Astrocyte (in vitro differentiated cells and primary cell): Measurements from ENCODE around the gene ZNF618. TPM values are rescaled to one million over a fixed set of nuclear protein-coding genes. Genes with fewer than 3 reads are reported as not detected.
A peak's percentile ranks its signal among the peaks of the same experiment; 100 is the strongest.

Experiments used
- DNase-seq: peaks from one replicate; pipeline ENCODE4 v3.0.0-alpha.2; 2010; ENCODE audit warnings: low read depth
- FAIRE-seq: peaks from 2 replicates; lab custom pipeline; 2011; peaks lifted over from hg19 to GRCh38; lab: Jason Lieb, UNC
- H2AFZ ChIP-seq: 2 replicates; pipeline ENCODE4 v1.6.0; 2012; ENCODE audit warnings: low read depth, low read length, inconsistent platforms
- H3K27ac ChIP-seq: 2 replicates; pipeline ENCODE4 v1.5.1; 2011; ENCODE audit warnings: low read depth, low read length, inconsistent platforms
- H3K27me3 ChIP-seq: 2 replicates; pipeline ENCODE4 v1.6.0; 2011; ENCODE audit warnings: low read length, inconsistent platforms; ENCODE audit not compliant: insufficient read depth
- H3K36me3 ChIP-seq: 2 replicates; pipeline ENCODE4 v1.5.1; 2011; ENCODE audit warnings: low read length, inconsistent platforms; ENCODE audit not compliant: insufficient read depth
- H3K4me1 ChIP-seq: 2 replicates; pipeline ENCODE4 v1.5.1; 2011; ENCODE audit warnings: low read length, inconsistent platforms; ENCODE audit not compliant: insufficient read depth
- H3K4me2 ChIP-seq: 2 replicates; pipeline ENCODE4 v1.6.0; 2012; ENCODE audit warnings: low read length, inconsistent platforms
- H3K4me3 ChIP-seq: 2 replicates; pipeline ENCODE4 v1.5.1; 2011; ENCODE audit warnings: low read depth, mild to moderate bottlenecking, low read length, inconsistent platforms; ENCODE audit not compliant: insufficient read depth
- H3K79me2 ChIP-seq: 2 replicates; pipeline ENCODE4 v1.6.0; 2012; ENCODE audit warnings: mild to moderate bottlenecking, low read length, inconsistent platforms; ENCODE audit not compliant: insufficient read depth
- H3K9ac ChIP-seq: 2 replicates; pipeline ENCODE4 v1.6.0; 2012; ENCODE audit warnings: mild to moderate bottlenecking, low read length, inconsistent platforms
- H3K9me3 ChIP-seq: 2 replicates; pipeline ENCODE4 v1.5.1; 2012; ENCODE audit warnings: low read depth, mild to moderate bottlenecking, low read length, inconsistent platforms; ENCODE audit not compliant: insufficient read depth
- H4K20me1 ChIP-seq: 2 replicates; pipeline ENCODE4 v1.6.0; 2012; ENCODE audit warnings: low read length, inconsistent platforms; ENCODE audit not compliant: insufficient read depth
- H3K27ac Mint-ChIP-seq: one replicate; pipeline ENCODE4 v1.8.0; 2021; ENCODE audit warnings: mild to moderate bottlenecking, mixed read lengths; ENCODE audit not compliant: unreplicated experiment
- H3K27me3 Mint-ChIP-seq: one replicate; pipeline ENCODE4 v1.8.0; 2021; ENCODE audit warnings: low read depth, mixed read lengths; ENCODE audit not compliant: unreplicated experiment
- H3K36me3 Mint-ChIP-seq: one replicate; pipeline ENCODE4 v1.8.0; 2021; ENCODE audit warnings: low read depth, mixed read lengths; ENCODE audit not compliant: unreplicated experiment
- H3K4me1 Mint-ChIP-seq: one replicate; pipeline ENCODE4 v1.8.0; 2021; ENCODE audit warnings: low read depth, mixed read lengths; ENCODE audit not compliant: unreplicated experiment
- H3K4me3 Mint-ChIP-seq: one replicate; pipeline ENCODE4 v1.8.0; 2021; ENCODE audit warnings: mild to moderate bottlenecking, moderate library complexity, mixed read lengths; ENCODE audit not compliant: unreplicated experiment
- H3K9me3 Mint-ChIP-seq: one replicate; pipeline ENCODE4 v1.8.0; 2021; ENCODE audit warnings: mild to moderate bottlenecking, mixed read lengths; ENCODE audit not compliant: unreplicated experiment
- EZH2 ChIP-seq: IDR thresholded peaks from 2 replicates; pipeline ENCODE4 v1.6.1; 2012; ENCODE audit warnings: mild to moderate bottlenecking, low read length, inconsistent platforms; ENCODE audit not compliant: insufficient read depth
- total RNA-seq: library from RNA; stranded (reverse); gene quantifications from 2 replicates; pipeline ENCODE4 v1.2.1, GENCODE V29; 2021
- TF ChIP-seq, protein P1 (sequence below): IDR thresholded peaks from 2 replicates; pipeline ENCODE4 v1.5.1; 2011; ENCODE audit warnings: low read depth, mild to moderate bottlenecking, inconsistent platforms, low read length, moderate library complexity; ENCODE audit not compliant: insufficient read depth

The ZNF618 gene
- total RNA-seq, 1 donor from 2014 or later, result 30.1 TPM

DNA sequence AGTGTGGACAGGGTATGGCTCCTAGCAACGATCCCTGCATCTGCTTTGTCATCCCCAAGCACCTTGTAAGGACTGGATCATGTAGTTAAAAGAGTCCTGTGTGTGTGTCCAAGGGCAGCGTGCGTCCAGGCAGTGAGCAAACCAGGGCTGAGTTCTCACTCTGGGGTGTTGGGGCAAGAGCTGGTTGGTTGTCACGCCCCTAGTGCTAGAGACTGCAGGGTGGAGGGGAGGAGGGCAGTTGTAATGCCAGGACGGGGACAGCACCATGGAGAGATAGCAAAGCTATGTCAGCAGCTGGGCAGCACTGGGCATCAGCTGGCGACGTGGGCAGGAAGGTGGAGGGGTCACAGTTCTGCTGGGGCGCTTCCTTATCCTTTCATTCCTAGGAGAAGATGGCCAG is 100.8 kb downstream of the ZNF618 start:
- DNase-seq (no peak), FAIRE-seq (no peak)
- Histone ChIP-seq H3K4me1 (peaks cover 26% of the 10 kb centered on the region), H3K79me2 (peaks cover 37% of the 10 kb centered on the region), H3K36me3 (no peaks in the 10 kb centered on the region), H3K9me3 (no peaks in the 10 kb centered on the region), H3K4me3 (no peak overlapping the region), H3K27ac (no peak overlapping the region), H2AFZ (no peak overlapping the region), H3K9ac (no peak overlapping the region), H3K27me3 (no peaks in the 10 kb centered on the region), H4K20me1 (peaks cover 85% of the 10 kb centered on the region), H3K4me2 (no peak overlapping the region)
- Mint-ChIP-seq H3K27me3 (no peaks in the 10 kb centered on the region), H3K27ac (no peak overlapping the region), H3K4me1 (peaks cover 12% of the 10 kb centered on the region), H3K9me3 (no peaks in the 10 kb centered on the region), H3K36me3 (peaks cover 9% of the 10 kb centered on the region), H3K4me3 (no peak overlapping the region)
- TF ChIP-seq EZH2, result no peak

DNA sequence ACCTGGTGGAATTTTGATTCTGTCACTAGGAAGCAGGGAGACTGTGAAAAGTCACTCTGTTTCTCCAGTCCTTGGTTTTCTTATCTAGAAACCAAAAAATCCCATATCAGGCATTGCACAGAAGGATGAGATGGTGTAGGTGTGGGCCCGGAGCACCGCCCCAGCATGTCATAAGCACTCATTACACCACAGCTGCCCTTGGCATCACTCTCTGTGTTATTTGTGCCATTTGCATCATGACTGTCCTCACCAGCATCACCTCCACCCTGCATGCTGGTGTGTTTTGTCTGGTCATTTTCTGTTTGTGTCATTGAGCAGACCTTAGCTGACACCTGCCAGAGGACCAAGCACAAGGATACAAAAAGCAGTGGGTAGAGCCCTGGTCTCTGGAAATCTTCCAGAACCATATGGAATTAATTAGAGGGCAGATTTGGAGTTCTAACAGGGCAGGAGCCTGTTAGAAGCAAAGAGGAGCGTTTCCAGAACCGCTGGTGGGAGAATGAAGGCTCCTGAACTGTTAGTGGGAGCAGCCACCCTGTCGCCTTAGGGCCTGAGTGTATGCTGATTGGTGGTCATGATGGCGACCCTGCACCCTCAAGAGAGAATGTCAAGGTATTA is 102.7 kb downstream of the ZNF618 start:
- Histone ChIP-seq H4K20me1 (peaks cover 89% of the 10 kb centered on the region), H3K4me2 (peak overlapping the region; percentile 41), H3K79me2 (peaks cover 37% of the 10 kb centered on the region), H3K4me3 (no peak overlapping the region), H3K36me3 (no peaks in the 10 kb centered on the region), H3K27me3 (no peaks in the 10 kb centered on the region), H3K9me3 (no peaks in the 10 kb centered on the region), H2AFZ (no peak overlapping the region), H3K4me1 (peaks cover 17% of the 10 kb centered on the region), H3K27ac (no peak overlapping the region), H3K9ac (no peak overlapping the region)
- Mint-ChIP-seq H3K36me3 (peaks cover 7% of the 10 kb centered on the region), H3K4me3 (no peak overlapping the region), H3K4me1 (peaks cover 9% of the 10 kb centered on the region), H3K27ac (no peak overlapping the region), H3K9me3 (no peaks in the 10 kb centered on the region), H3K27me3 (no peaks in the 10 kb centered on the region)
- DNase-seq (no peak), FAIRE-seq (no peak)
- TF ChIP-seq EZH2, result no peak
- TF ChIP-seq, protein P1, sequence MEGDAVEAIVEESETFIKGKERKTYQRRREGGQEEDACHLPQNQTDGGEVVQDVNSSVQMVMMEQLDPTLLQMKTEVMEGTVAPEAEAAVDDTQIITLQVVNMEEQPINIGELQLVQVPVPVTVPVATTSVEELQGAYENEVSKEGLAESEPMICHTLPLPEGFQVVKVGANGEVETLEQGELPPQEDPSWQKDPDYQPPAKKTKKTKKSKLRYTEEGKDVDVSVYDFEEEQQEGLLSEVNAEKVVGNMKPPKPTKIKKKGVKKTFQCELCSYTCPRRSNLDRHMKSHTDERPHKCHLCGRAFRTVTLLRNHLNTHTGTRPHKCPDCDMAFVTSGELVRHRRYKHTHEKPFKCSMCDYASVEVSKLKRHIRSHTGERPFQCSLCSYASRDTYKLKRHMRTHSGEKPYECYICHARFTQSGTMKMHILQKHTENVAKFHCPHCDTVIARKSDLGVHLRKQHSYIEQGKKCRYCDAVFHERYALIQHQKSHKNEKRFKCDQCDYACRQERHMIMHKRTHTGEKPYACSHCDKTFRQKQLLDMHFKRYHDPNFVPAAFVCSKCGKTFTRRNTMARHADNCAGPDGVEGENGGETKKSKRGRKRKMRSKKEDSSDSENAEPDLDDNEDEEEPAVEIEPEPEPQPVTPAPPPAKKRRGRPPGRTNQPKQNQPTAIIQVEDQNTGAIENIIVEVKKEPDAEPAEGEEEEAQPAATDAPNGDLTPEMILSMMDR, result no peak

DNA sequence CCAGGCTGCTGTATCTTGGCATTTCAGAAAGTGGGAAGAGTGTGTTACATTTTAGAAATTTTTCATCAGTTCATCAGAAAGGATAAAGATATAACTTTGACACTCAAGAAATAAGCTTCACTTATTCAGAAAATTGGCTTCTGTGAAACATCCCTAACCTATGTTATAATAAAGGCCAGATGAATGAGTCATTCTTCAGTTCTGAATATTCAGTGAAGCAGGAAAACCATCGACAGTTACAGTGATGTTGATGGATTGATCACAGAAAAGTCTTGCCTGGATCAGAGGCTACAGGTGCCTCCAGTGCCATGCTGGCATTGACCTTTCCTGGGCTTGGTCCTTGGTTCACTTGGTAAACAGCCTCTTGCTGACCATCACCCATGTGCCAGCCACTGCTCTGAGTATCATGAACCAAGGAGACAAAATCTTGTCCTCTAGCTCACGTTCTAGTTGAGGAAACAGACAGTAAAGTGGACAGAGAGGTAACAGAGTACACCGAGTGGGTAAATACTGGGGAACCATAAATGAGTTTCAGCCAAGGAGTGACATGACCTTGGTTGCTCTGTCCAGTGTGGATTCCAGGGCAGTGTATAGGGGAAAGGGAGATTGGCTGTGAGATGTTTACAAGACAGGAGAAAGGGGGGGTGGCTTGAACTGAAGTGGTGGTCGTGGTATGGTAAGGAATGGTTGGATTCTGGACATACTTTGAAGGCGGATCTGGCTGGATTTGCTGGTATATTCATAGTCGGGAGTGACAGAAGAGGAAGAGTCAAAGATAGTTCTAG is 103.4 kb downstream of the ZNF618 start:
- no peak overlapping the region for H3K4me3 ChIP-seq
- peaks cover 10% of the 10 kb centered on the region for H3K36me3 Mint-ChIP-seq
- H3K27ac ChIP-seq, result no peak overlapping the region
- H3K4me3 Mint-ChIP-seq, result no peak overlapping the region
- no peaks in the 10 kb centered on the region for H3K27me3 Mint-ChIP-seq
- H3K79me2 ChIP-seq, result peaks cover 36% of the 10 kb centered on the region
- H3K4me1 ChIP-seq, result peaks cover 13% of the 10 kb centered on the region
- H2AFZ ChIP-seq, result no peak overlapping the region
- FAIRE-seq (peak; percentile 84), DNase-seq (peak; percentile 42)
- H3K27ac Mint-ChIP-seq, result no peak overlapping the region
- peaks cover 2% of the 10 kb centered on the region for H3K4me1 Mint-ChIP-seq
- TF ChIP-seq EZH2, result no peak
- TF ChIP-seq, protein P1, result no peak
- no peaks in the 10 kb centered on the region for H3K36me3 ChIP-seq
- no peaks in the 10 kb centered on the region for H3K27me3 ChIP-seq
- H4K20me1 ChIP-seq, result peaks cover 89% of the 10 kb centered on the region
- no peak overlapping the region for H3K9ac ChIP-seq
- no peaks in the 10 kb centered on the region for H3K9me3 ChIP-seq
- peak overlapping the region; percentile 41 for H3K4me2 ChIP-seq
- no peaks in the 10 kb centered on the region for H3K9me3 Mint-ChIP-seq
